Tibial nerve (tissue), 3 donors: Measurements from ENCODE around the gene CCL8.

Experiments used
- POLR2A ChIP-seq, 2 donors: fragments of 450-650 bp; IDR thresholded peaks; one replicate each; pipeline ENCODE4 v1.6.1; 2017; ENCODE audit warnings: antibody characterized with exemption in 2 of 2, mild to moderate bottlenecking in 2 of 2, moderate library complexity in 2 of 2
- TF ChIP-seq, protein P1 (sequence below), 5 experiments: fragments of 200-600 bp in 3 of 5; fragments of 450-650 bp in 2 of 5; sonication (generic) in 3 of 5; IDR thresholded peaks; one replicate each; pipeline ENCODE4 v1.5.1; 2016 to 2019; ENCODE audit warnings: antibody characterized with exemption in 5 of 5, mild to moderate bottlenecking in 3 of 5, moderate library complexity in 2 of 5

DNA sequence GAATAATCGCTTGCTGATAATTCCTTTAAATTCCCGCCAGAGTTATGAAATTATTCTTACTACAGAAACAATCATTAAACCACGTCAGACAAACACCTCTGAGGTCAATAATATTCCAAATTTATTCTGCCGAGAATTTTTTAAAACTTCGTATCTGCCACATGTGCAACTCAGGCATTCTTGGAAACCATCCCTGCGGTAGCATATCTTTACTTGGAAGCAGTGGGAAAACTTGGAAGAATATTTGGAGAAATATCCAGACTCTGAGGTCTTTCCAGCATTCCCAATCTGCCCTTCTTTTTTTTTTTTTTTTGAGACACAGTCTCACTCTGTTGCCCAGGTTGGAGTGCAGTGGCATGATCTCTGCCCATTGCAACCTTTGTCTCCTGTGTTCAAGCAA is 35.7 kb upstream of the CCL8 start:
- TF ChIP-seq, protein P1, sequence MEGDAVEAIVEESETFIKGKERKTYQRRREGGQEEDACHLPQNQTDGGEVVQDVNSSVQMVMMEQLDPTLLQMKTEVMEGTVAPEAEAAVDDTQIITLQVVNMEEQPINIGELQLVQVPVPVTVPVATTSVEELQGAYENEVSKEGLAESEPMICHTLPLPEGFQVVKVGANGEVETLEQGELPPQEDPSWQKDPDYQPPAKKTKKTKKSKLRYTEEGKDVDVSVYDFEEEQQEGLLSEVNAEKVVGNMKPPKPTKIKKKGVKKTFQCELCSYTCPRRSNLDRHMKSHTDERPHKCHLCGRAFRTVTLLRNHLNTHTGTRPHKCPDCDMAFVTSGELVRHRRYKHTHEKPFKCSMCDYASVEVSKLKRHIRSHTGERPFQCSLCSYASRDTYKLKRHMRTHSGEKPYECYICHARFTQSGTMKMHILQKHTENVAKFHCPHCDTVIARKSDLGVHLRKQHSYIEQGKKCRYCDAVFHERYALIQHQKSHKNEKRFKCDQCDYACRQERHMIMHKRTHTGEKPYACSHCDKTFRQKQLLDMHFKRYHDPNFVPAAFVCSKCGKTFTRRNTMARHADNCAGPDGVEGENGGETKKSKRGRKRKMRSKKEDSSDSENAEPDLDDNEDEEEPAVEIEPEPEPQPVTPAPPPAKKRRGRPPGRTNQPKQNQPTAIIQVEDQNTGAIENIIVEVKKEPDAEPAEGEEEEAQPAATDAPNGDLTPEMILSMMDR (IDR thresholded peaks at IDR 0.05): no peak
- TF ChIP-seq POLR2A (IDR thresholded peaks at IDR 0.05): no peak
